SIG-M5 (cell line): ENCODE measurements around the gene CLEC10A.
"Not testable (repeated sequence)": the region's sequence is repeated elsewhere in the genome, so short reads cannot be mapped to it uniquely, and the experiment has no call there.

Experiments used
- DNase-seq: peaks from one replicate; lab custom pipeline; 2025; lab: John Stamatoyannopoulos, UW

CLEC10A gene

GRCh38 chr17:7079581-7080455 lies at the start of gene CLEC10A:
Gene CLEC10A, minus strand, starts transcription at chr17:7080251. Its CDS starts 1,439 bp downstream, at chr17:7078812.
- no peak for DNase-seq

GRCh38 chr17:7129311-7129710 lies 49.3 kb upstream of the CLEC10A start:
- DNase-seq: no peak

- DNase-seq: no peak
These were observed 48.1 kb upstream of the CLEC10A start for GRCh38 chr17:7128160-7128559.

- not testable (repeated sequence) for DNase-seq
These were observed 47.5 kb upstream of the CLEC10A start for GRCh38 chr17:7127501-7127900.

GRCh38 chr17:7126386-7126785 lies 46.3 kb upstream of the CLEC10A start:
- not testable (repeated sequence) for DNase-seq

- no peak for DNase-seq
These were observed 44.9 kb upstream of the CLEC10A start for GRCh38 chr17:7124923-7125322.

- DNase-seq: no peak
These were observed 43.8 kb upstream of the CLEC10A start for GRCh38 chr17:7123844-7124243.

- DNase-seq: no peak
These were observed 42.3 kb upstream of the CLEC10A start for GRCh38 chr17:7122381-7122780.

GRCh38 chr17:7120635-7121034 lies 40.6 kb upstream of the CLEC10A start:
- DNase-seq: peak; percentile 85

- no peak for DNase-seq
These were observed 40.1 kb upstream of the CLEC10A start for GRCh38 chr17:7120123-7120522.

GRCh38 chr17:7119314-7119713 lies 39.3 kb upstream of the CLEC10A start:
- no peak for DNase-seq

- DNase-seq: no peak
These were observed 35.0 kb upstream of the CLEC10A start for GRCh38 chr17:7114875-7115614.

GRCh38 chr17:7114241-7114874 lies 34.3 kb upstream of the CLEC10A start, which contains the start of gene ASGR2:
Gene ASGR2, minus strand, starts transcription at chr17:7114822. Its CDS starts 582 bp downstream, at chr17:7114240.
- DNase-seq: no peak

GRCh38 chr17:7113273-7114071 lies 33.4 kb upstream of the CLEC10A start:
- no peak for DNase-seq

GRCh38 chr17:7112510-7113108 lies 32.6 kb upstream of the CLEC10A start:
- no peak for DNase-seq

GRCh38 chr17:7111784-7112509 lies 31.9 kb upstream of the CLEC10A start:
- DNase-seq: no peak

- no peak for DNase-seq
These were observed 30.7 kb upstream of the CLEC10A start for GRCh38 chr17:7110617-7111306.

- no peak for DNase-seq
These were observed 29.6 kb upstream of the CLEC10A start for GRCh38 chr17:7109461-7110322.

- no peak for DNase-seq
These were observed 28.9 kb upstream of the CLEC10A start for GRCh38 chr17:7108981-7109380.
